HEK293 (cell line): ENCODE measurements around the gene SOX21.

Source experiments
- PATZ1 ChIP-seq: fragments of 450-650 bp; formaldehyde crosslinking; IDR thresholded peaks from 2 replicates; pipeline ENCODE4 v1.5.1; 2016; ENCODE audit warnings: missing biosample characterization, missing genetic modification characterization
- SP2 ChIP-seq: fragments of 450-650 bp; formaldehyde crosslinking; IDR thresholded peaks from 2 replicates; pipeline ENCODE4 v1.5.1; 2016; ENCODE audit warnings: missing biosample characterization, missing genetic modification characterization
- ZNF121 ChIP-seq: fragments of 450-650 bp; formaldehyde crosslinking; IDR thresholded peaks from 2 replicates; pipeline ENCODE4 v1.5.1; 2016; ENCODE audit warnings: missing biosample characterization, missing genetic modification characterization
- ZNF184 ChIP-seq: fragments of 450-650 bp; IDR thresholded peaks from 2 replicates; pipeline ENCODE4 v1.5.1; 2018; ENCODE audit warnings: missing biosample characterization, mild to moderate bottlenecking, missing genetic modification characterization
- ZNF221 ChIP-seq: fragments of 450-650 bp; formaldehyde crosslinking; IDR thresholded peaks from 2 replicates; pipeline ENCODE4 v1.5.1; 2017; ENCODE audit warnings: missing biosample characterization, missing genetic modification characterization, borderline replicate concordance
- ZNF654 ChIP-seq: fragments of 450-650 bp; formaldehyde crosslinking; IDR thresholded peaks from 2 replicates; pipeline ENCODE4 v1.5.1; 2016; ENCODE audit warnings: low read depth, missing biosample characterization, missing genetic modification characterization
- ZSCAN30 ChIP-seq: fragments of 450-650 bp; IDR thresholded peaks from 2 replicates; pipeline ENCODE4 v1.5.1; 2018; ENCODE audit warnings: missing biosample characterization, mild to moderate bottlenecking, missing genetic modification characterization, moderate library complexity
- TF ChIP-seq, protein P1 (sequence below): fragments of 450-650 bp; formaldehyde crosslinking; IDR thresholded peaks from 2 replicates; pipeline ENCODE4 v1.5.1; 2016; ENCODE audit warnings: missing biosample characterization, missing genetic modification characterization
- TF ChIP-seq, protein P2 (sequence below): fragments of 450-650 bp; formaldehyde crosslinking; IDR thresholded peaks from 2 replicates; pipeline ENCODE4 v1.5.1; 2016; ENCODE audit warnings: missing biosample characterization, missing genetic modification characterization

DNA sequence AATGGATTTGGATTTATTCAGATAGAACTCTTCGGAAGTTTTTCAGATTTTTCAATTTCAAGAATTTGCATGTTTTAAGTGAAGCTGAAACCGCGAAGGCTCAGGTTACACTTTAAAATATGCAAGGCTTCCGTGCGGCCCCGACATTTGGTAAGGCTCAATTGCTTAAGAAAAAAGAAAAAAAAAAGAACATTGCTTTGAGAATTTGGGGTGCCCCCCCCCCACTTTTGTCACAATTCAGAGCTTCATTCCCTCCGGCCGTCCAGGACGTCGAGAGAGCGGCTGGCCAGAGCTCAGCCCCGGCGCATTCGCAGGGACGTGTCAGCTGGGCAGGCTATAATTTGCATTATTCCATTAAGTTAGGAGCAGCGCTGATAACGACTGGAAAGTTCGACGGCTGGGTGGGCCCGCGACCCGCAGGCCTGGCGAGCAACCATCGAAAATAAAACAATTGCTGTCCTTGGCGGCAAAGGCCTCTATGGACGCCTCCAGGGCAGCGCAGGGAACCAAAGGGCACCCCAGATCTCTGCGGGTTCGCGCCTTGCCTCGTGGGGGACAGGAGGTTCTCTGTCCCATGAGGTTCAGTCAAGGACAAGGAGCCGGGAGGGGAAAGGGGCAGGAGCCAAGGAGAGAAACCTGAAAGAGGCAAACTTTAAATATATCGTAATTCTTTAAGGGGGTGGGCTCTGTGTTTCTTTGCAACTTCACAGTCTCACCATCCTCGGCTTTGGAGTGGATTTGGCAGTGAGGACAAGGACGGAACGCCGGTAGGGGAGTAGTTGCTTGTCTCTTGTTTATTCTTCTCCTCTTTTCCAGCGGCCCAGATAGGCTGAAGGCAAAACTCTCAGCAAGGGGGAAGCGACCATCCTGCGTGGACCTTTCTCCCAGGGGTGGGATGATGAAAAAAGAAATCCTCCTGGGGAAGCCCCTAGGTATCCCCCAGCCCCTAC is 7.0 kb downstream of the SOX21 start:
- TF ChIP-seq, protein P1, sequence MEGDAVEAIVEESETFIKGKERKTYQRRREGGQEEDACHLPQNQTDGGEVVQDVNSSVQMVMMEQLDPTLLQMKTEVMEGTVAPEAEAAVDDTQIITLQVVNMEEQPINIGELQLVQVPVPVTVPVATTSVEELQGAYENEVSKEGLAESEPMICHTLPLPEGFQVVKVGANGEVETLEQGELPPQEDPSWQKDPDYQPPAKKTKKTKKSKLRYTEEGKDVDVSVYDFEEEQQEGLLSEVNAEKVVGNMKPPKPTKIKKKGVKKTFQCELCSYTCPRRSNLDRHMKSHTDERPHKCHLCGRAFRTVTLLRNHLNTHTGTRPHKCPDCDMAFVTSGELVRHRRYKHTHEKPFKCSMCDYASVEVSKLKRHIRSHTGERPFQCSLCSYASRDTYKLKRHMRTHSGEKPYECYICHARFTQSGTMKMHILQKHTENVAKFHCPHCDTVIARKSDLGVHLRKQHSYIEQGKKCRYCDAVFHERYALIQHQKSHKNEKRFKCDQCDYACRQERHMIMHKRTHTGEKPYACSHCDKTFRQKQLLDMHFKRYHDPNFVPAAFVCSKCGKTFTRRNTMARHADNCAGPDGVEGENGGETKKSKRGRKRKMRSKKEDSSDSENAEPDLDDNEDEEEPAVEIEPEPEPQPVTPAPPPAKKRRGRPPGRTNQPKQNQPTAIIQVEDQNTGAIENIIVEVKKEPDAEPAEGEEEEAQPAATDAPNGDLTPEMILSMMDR, result no peak
- TF ChIP-seq ZSCAN30 (tag by site-specific recombination) (no peak), SP2 (tag by site-specific recombination) (no peak), ZNF184 (no peak), PATZ1 (tag by site-specific recombination) (no peak), ZNF121 (tag by site-specific recombination) (no peak), ZNF654 (no peak), ZNF221 (tag by site-specific recombination) (no peak)
- TF ChIP-seq, protein P2, sequence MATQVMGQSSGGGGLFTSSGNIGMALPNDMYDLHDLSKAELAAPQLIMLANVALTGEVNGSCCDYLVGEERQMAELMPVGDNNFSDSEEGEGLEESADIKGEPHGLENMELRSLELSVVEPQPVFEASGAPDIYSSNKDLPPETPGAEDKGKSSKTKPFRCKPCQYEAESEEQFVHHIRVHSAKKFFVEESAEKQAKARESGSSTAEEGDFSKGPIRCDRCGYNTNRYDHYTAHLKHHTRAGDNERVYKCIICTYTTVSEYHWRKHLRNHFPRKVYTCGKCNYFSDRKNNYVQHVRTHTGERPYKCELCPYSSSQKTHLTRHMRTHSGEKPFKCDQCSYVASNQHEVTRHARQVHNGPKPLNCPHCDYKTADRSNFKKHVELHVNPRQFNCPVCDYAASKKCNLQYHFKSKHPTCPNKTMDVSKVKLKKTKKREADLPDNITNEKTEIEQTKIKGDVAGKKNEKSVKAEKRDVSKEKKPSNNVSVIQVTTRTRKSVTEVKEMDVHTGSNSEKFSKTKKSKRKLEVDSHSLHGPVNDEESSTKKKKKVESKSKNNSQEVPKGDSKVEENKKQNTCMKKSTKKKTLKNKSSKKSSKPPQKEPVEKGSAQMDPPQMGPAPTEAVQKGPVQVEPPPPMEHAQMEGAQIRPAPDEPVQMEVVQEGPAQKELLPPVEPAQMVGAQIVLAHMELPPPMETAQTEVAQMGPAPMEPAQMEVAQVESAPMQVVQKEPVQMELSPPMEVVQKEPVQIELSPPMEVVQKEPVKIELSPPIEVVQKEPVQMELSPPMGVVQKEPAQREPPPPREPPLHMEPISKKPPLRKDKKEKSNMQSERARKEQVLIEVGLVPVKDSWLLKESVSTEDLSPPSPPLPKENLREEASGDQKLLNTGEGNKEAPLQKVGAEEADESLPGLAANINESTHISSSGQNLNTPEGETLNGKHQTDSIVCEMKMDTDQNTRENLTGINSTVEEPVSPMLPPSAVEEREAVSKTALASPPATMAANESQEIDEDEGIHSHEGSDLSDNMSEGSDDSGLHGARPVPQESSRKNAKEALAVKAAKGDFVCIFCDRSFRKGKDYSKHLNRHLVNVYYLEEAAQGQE (tag by site-specific recombination), result no peak
